Measurements from ENCODE around the gene RPTOR.

DNA sequence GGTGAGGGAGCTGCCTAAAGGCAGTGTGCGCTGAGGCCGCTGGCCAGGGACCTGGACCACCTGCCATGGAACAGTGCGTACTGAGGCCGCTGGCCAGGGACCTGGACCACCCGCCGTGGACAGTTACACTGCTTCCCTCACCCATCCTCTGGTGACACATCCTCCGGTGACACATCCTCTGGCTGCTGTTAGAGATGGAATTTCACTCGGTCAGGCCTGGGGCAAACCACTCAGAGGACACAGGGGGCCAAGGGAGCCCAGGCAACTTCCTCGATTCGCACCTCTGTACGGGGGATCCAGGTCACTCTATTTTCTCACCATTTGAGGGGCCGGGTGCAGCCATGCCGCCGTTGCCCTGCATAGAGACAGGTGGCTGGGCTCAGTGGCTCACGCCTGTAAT is 32.4 kb upstream of the RPTOR start:
- TF ChIP-seq POLR2A (IDR thresholded peaks at IDR 0.05; ENCODE audit: low read length): no peak
- TF ChIP-seq GATA1 (IDR thresholded peaks at IDR 0.05; ENCODE audit: low read depth, low read length): no peak

All from erythroblast (primary cell).